Hypothalamus (tissue), 51 donors: Measurements from ENCODE around the gene SEMA3C.

Experiments used
- DNase-seq, 51 donors: peaks; one replicate each; lab custom pipeline; 2025; lab: John Stamatoyannopoulos, UW

Gene SEMA3C

GRCh38 chr7:80890426-80891258 is 28.2 kb downstream of the SEMA3C start:
- no peak for DNase-seq

- no peak for DNase-seq
These were observed 29.3 kb downstream of the SEMA3C start for GRCh38 chr7:80889525-80889924.

- peak in 1 of 51 donors; percentile 24 for DNase-seq
These were observed 33.1 kb downstream of the SEMA3C start for GRCh38 chr7:80885757-80886156.

- DNase-seq: no peak
These were observed 34.2 kb downstream of the SEMA3C start for GRCh38 chr7:80884511-80885195.

GRCh38 chr7:80883154-80884025 is 35.5 kb downstream of the SEMA3C start:
- DNase-seq: no peak

- no peak for DNase-seq
These were observed 36.5 kb downstream of the SEMA3C start for GRCh38 chr7:80882213-80882801.

GRCh38 chr7:80881351-80881900 is 37.4 kb downstream of the SEMA3C start:
- DNase-seq: no peak

- no peak for DNase-seq
These were observed 39.0 kb downstream of the SEMA3C start for GRCh38 chr7:80879849-80880248.

GRCh38 chr7:80876894-80877414 is 41.9 kb downstream of the SEMA3C start:
- no peak for DNase-seq

- no peak for DNase-seq
These were observed 43.2 kb downstream of the SEMA3C start for GRCh38 chr7:80875537-80876120.

- DNase-seq: no peak
These were observed 45.7 kb downstream of the SEMA3C start for GRCh38 chr7:80873140-80873539.

- no peak for DNase-seq
These were observed 47.6 kb downstream of the SEMA3C start for GRCh38 chr7:80871228-80871627.

- DNase-seq: no peak
These were observed 48.0 kb downstream of the SEMA3C start for GRCh38 chr7:80870813-80871212.

- no peak for DNase-seq
These were observed 48.8 kb downstream of the SEMA3C start for GRCh38 chr7:80869821-80870751.

GRCh38 chr7:80869106-80869784 is 49.6 kb downstream of the SEMA3C start:
- DNase-seq: no peak

- no peak for DNase-seq
These were observed 50.3 kb downstream of the SEMA3C start for GRCh38 chr7:80868566-80868965.

GRCh38 chr7:80860554-80860953 is 58.3 kb downstream of the SEMA3C start:
- DNase-seq: no peak
